RKO (cell line): ENCODE data around the gene INSYN2B.

ENCODE experiments used
- DNase-seq: peaks from one replicate; pipeline ENCODE4 v3.0.0-alpha.2; 2016; ENCODE audit warnings: low spot score

The INSYN2B gene

GRCh38 chr5:169933127-169933526 lies 47.2 kb downstream of the INSYN2B start:
- no peak for DNase-seq

DNA sequence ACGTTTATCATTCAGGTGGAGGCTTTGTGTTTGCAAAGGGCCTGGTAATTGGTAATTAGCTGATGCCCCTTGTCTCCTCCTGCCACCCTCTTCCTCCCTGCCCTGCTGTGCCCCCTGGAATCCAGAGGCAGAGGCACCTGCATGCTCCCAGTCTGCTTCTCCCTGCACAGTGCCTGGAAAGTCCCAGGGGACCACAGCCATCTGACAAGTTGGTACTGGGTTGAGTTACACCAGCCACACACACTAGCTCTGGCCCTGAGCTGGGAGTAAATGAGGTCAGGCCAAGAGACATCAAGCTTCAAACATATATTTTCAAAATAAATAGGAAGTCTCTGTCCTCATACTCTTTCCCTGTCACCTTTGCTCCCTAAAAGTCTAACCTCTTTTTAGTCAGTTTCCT lies 56.3 kb downstream of the INSYN2B start:
- DNase-seq: no peak

DNA sequence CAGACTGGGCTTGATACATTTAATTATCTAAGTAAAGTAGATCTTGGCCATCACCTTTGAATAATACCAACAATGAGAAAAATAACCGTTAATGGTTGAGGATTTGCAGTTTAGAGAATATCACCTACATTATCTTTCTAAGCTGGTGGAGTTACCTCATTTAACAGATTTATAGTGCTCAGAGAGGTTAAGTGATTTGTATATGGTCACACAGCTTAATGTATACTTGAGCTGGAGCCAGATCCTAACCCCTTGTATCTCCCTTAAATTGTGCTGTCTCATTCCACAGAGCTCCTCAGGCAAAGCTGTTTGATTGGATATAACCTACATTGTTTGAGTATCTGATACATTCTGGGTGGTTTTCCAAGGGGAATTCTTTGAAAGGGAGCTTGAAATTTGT lies 57.8 kb downstream of the INSYN2B start:
- no peak for DNase-seq

DNA sequence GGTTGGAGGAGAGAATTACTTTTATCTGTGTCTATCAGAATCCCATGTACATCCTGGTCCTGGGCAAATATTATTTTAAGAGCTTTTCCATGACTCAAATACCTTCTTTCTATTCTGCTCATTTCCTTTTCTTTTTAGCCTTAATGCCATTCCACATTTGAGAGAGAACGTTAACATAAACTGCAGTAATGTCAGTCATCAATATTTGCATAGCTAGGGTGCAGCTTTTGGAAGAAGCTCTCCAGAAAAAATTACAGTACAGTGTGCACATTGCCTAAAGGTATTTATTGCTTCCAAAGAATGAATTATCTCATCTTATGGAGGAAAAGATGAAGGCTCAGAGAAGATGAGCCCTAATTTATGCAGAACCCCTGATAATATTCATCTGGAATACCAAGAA lies 58.3 kb downstream of the INSYN2B start:
- DNase-seq: no peak

- no peak for DNase-seq
Observed at GRCh38 chr5:169921384-169921783, 58.9 kb downstream of the INSYN2B start.

GRCh38 chr5:169920474-169920873 lies 59.8 kb downstream of the INSYN2B start:
- DNase-seq: no peak

DNA sequence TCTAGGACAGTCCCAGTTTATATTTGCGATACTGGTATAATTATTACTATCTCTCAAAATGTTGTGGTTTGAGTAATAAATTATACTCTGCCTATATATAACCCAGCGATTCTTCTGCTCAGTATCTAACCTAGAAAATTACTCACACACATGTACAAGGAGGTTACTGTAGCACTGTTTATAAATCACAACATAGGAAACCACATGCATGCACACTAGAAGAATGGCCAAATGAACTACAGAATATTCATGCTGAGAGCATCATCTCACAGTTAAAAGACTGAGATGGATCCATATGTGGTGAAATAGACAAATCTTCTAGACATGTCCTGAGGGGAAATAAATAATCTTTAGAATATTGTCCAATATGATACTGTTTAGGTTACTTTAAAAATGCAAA lies 62.1 kb downstream of the INSYN2B start:
- no peak for DNase-seq

- DNase-seq: no peak
Observed at GRCh38 chr5:169917500-169917899, 62.8 kb downstream of the INSYN2B start.

DNA sequence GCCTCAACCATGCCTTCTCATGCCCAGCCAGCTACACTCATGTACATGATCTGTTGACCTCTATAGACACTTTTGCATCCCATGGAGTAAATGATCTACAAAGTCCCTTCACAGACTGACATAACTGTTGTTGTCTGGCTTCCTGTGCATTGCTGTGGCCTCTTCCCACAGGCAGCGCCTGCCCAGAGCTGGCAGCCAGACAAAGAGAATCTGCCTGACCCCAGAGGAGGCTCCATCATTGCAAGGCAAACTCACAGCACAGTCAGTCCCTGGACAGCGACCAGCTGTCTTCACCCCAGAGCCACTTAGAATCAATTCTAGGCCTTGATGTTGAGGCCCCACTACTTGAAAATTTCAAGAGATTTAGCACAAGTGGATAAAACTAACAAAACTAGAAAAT lies 65.5 kb downstream of the INSYN2B start:
- DNase-seq: no peak

DNA sequence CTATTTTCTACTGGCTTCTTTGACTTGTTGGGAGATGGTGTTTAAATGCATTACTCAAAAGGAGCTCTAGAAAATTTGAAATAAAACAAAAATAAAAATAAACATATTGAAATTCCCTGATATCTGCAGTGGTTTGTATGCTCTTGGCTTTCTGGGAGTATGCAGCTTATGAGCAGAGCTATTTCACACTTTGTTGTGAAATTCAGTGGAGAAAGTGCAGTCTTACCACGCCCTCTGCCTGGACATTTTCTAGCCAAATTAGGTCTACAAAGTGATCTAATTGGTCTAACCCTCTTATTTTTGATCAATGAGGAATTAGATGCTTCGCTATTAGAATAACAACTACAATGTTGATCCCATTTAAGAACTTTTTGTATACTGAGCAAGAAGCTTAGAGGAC lies 66.8 kb downstream of the INSYN2B start:
- no peak for DNase-seq

GRCh38 chr5:169911448-169912212 lies 68.7 kb downstream of the INSYN2B start:
- DNase-seq: no peak

DNA sequence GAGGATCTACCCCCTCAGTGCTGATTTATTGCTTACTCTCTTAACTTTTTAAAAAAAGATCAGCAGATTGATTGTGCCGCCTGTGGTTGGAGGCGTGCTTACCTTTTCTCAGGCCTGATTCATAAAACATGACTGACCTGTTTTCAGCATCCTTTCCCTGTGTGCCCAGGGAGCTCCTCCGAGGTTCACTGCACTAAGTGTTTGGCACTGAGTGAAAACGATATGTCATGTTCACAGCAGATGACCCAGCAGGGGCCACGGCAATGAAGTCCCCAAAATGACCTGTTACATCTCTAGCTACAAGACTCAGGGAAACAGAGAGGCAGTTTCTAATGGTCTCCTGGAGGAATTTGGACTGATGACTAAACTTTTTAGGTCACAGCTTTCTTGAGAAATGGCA lies 69.9 kb downstream of the INSYN2B start:
- DNase-seq: no peak

GRCh38 chr5:169909945-169910344 lies 70.3 kb downstream of the INSYN2B start:
- DNase-seq: no peak

GRCh38 chr5:169908864-169909263 lies 71.4 kb downstream of the INSYN2B start:
- no peak for DNase-seq

DNA sequence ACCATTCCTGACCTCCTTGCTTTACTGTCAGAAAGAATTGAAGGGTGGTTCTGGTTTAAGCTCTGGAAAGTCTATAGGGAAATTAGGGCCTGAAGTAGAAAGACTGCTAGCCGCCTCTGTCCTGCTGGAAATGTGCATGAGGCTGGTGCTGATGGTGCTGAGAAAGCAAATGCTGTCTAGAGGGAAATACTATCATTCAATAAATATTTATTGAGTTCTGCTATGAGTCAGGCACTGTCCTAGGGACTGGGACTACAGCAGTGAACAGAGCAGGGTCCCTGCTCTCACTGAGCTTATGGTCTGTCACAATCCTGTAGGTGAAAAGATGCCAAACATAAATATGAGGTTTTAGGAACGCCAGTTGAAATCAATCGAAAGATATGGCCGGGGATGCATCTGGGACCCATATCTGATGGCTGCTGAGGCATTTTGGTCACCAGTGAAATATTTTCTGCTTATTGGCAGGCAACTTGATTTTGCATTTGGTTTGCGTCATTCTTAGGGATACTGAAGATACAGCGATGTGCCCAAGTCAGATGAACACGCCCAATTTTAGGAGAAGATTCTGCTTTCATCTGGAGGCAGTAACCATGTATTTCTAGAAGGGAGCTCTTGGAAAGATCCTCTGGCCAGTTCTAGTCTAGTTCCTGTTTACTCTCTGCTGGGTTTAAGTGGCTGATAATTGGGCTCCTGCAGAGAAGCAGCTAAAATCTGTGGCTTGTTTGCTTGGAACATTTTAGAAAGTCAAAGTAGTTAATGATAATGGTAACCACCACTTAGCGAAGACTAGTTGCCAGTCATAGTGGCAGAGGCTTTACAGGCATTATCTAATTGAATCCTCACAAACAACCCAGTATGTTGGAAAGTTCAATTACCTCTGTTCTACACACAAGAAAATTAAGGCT lies 73.3 kb downstream of the INSYN2B start:
- DNase-seq: no peak

DNA sequence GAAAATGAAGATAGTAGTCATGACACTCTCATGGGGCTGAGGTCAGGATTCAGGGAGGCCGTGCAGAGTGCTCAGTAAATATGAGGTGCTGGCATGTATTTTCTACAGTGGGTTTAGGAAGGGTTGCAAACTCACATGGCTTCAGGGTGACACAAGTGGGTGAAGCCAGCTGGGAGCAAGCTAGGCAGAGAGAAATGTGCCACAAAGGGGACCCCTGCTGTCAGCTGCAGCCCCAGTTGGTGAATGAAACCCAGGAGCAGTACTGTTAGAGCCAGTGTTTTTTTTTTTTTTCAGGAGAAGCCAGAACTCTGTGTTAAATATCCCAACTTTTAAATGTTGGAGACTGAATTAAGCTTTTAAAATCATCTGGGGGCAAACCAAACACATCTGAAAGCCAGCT lies 75.3 kb downstream of the INSYN2B start:
- no peak for DNase-seq

DNA sequence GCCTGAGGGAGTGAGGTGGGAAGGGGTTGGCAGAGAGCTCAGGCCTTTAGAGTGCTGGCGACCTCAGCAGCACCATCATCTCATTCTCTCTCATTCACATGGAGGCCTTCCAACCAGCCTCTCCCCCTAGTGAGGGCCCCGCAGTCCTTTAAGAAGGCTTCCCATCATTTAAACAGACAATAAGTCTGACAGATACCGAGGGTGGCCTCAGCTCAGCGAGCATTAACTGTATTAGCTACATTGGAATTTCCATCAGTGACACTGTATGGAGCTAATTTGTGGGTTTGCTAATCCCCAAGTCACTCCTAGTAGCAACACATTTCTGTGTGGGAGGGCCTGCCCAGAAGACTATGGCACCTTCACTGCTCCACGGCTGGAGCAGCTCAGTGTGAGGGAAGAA lies 75.8 kb downstream of the INSYN2B start:
- no peak for DNase-seq

DNA sequence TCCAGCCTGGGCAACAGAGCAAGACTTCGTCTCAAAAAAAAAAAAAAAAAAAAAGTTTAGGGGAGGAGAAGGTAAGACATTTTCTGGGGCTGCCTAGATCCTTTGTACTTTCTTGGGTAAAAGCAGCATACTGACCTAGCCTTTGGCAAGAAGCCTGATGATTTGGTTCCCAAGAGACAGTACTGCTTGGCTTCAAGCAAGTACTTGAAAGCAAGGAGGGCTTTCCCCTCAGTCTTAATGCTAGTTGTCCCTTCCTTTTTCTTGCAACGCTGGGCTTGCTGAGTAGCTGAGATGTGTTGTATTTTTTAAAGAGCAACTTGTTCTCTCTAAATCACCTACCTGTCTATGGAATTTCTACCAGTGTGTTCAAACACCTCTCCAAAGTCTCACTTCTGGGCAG lies 76.2 kb downstream of the INSYN2B start:
- DNase-seq: no peak

DNA sequence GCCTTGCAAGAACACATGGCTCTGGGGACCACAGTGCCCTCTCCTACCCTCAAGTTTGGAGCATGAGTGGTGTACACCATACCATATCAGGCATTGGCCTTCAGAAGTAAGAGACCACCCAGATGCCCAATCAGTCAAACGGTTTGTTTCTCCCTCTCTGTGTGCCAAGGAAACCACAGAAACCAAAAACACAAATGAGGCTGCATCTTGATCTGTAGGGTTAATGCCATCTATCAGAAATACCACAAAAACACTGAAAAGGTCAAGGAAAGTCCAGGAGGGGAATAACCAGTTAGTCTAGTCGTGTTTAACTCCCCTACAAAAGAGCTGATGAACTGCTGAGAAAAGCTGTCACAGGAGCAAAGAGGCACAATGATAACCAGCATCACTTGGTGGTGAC lies 78.4 kb downstream of the INSYN2B start:
- DNase-seq: no peak

- DNase-seq: no peak
Observed at GRCh38 chr5:169897481-169897880, 82.8 kb downstream of the INSYN2B start.

DNA sequence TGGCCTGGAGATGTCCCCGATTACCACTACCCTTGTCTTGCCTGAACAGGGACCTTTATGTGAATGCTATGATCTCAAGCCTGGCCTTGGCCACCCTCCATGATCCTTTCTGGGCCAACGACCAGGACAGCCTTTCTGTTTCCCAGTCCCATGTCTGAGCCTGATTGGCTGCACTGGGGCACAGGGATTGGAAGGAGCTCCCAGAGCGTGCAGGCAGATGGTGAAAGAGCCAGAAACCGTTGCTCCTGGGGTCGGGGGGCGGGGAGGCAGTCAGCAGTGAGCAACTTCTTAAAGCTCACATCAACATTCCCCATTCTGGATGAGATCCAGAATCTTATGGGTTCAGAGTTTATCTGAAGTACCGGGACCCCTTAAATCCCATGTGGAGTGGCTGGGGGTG lies 84.4 kb downstream of the INSYN2B start:
- DNase-seq: no peak

GRCh38 chr5:169893571-169893970 lies 86.7 kb downstream of the INSYN2B start:
- DNase-seq: no peak

DNA sequence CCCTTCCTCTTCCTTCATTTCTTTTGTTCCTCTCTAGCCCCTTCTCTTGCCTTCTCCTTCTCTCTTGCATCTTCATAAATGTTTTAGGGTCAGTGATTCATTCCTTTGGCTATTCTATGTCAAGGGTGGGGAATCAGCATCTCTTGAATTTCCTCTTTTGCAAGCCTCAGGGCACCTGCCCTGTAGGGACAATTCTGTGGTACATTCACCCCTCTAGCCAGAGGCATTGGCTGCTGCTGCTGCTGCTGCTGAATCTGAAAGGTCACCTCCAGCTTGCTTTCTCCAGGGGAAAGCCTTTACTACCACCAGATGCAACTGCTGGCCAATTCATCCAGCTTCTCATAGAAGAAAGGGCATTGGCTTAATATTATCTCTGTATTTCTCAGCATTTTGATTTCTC lies 87.3 kb downstream of the INSYN2B start:
- no peak for DNase-seq
